SU-DHL-6 (cell line): Measurements from ENCODE around the gene ZFX.

Experiments
- H2AFZ ChIP-seq: fragments of 200-600 bp; sonication (generic); 2 replicates; pipeline ENCODE4 v1.6.1; 2014; ENCODE audit warnings: low read depth, mild to moderate bottlenecking, moderate library complexity, mixed read lengths, antibody characterized with exemption, low read length; ENCODE audit not compliant: severe bottlenecking
- H3F3A ChIP-seq: fragments of 200-600 bp; shearing (Covaris generic); 2 replicates; pipeline ENCODE4 v1.6.0; 2016; ENCODE audit warnings: antibody characterized with exemption, mild to moderate bottlenecking; ENCODE audit not compliant: insufficient read depth
- H3K27ac ChIP-seq: fragments of 200-600 bp; sonication (generic); 2 replicates; pipeline ENCODE4 v1.5.1; 2016; ENCODE audit warnings: low read depth, mild to moderate bottlenecking, low read length, moderate library complexity, mixed read lengths
- H3K27me3 ChIP-seq: fragments of 200-600 bp; sonication (generic), shearing (Covaris generic); 2 replicates; pipeline ENCODE4 v1.6.0; 2014; ENCODE audit warnings: mild to moderate bottlenecking, low read length
- H3K36me3 ChIP-seq: fragments of 200-600 bp; sonication (generic); 2 replicates; pipeline ENCODE4 v1.6.1; 2014; ENCODE audit warnings: mild to moderate bottlenecking, low read length, mixed read lengths
- H3K4me2 ChIP-seq: fragments of 300-600, 200-600 bp; shearing (Covaris generic), sonication (generic); 2 replicates; pipeline ENCODE4 v1.6.0; 2014; ENCODE audit warnings: low read length, low read depth, mild to moderate bottlenecking; ENCODE audit not compliant: poor library complexity, severe bottlenecking
- H3K4me3 ChIP-seq: fragments of 200-600 bp; sonication (generic); 2 replicates; pipeline ENCODE4 v1.5.1; 2014; ENCODE audit warnings: antibody characterized with exemption, low read length, mild to moderate bottlenecking, mixed read lengths; ENCODE audit not compliant: insufficient read depth, poor library complexity, severe bottlenecking
- H3K79me2 ChIP-seq: fragments of 200-600 bp; sonication (generic); 2 replicates; pipeline ENCODE4 v1.6.1; 2014; ENCODE audit warnings: mild to moderate bottlenecking, low read length, moderate library complexity; ENCODE audit not compliant: insufficient read depth
- H3K9ac ChIP-seq: fragments of 200-600 bp; sonication (generic); 2 replicates; pipeline ENCODE4 v1.7.0; 2014; ENCODE audit warnings: mild to moderate bottlenecking, low read length
- H3K9me2 ChIP-seq: fragments of 200-600 bp; sonication (generic); replicated peaks from 2 replicates; pipeline ENCODE4 v1.6.1; 2014; ENCODE audit warnings: low read length; ENCODE audit not compliant: insufficient read depth
- H3K9me3 ChIP-seq: fragments of 200-600 bp; sonication (generic); 2 replicates; pipeline ENCODE4 v1.6.1; 2014; ENCODE audit warnings: low read length, mixed read lengths; ENCODE audit not compliant: insufficient read depth
- H4K20me1 ChIP-seq: fragments of 200-600 bp; sonication (generic); 2 replicates; pipeline ENCODE4 v1.6.1; 2014; ENCODE audit warnings: low read depth, mild to moderate bottlenecking, antibody characterized with exemption, low read length, moderate library complexity, mixed read lengths
- EZH2phosphoT487 ChIP-seq: fragments of 200-600 bp; sonication (generic), shearing (Covaris generic); conservative IDR thresholded peaks from 2 replicates; pipeline ENCODE4 v1.6.1; 2018; ENCODE audit warnings: mild to moderate bottlenecking, antibody characterized with exemption, low read length, moderate library complexity, mixed read lengths
- TF ChIP-seq, protein P1 (sequence below): fragments of 200-600 bp; sonication (generic); IDR thresholded peaks from one replicate; pipeline ENCODE4 v1.5.1; 2017; ENCODE audit warnings: antibody characterized with exemption, mild to moderate bottlenecking, low read length, moderate library complexity; ENCODE audit not compliant: insufficient read depth, poor library complexity, severe bottlenecking

Gene ZFX

DNA sequence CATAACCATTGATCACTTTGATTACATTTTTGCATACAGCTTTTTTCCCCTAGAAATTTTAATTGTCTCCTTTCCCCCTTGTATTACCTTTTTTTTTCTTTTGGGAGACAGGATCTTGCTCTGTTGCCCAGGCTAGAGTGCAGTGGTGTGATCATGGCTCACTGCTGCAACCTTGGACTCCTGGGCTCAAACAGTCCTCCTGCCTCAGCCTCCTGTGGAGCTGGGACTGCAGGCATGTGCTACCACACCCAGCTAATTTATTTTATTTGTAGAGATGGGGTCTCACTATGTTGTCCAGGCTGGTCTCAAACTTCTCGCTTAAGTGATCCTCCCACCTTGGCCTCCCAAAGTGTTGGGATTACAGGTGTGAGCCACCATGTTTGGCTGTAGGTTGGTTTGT is 47.0 kb downstream of the ZFX start:
- no peak overlapping the region for H2AFZ ChIP-seq
- H3K9me2 ChIP-seq, result no peaks in the 10 kb centered on the region
- no peaks in the 10 kb centered on the region for H3K9me3 ChIP-seq
- no peaks in the 10 kb centered on the region for H3K27me3 ChIP-seq
- no peak overlapping the region for H3K4me2 ChIP-seq
- H3K4me3 ChIP-seq, result no peak overlapping the region
- H3K79me2 ChIP-seq, result peaks cover 81% of the 10 kb centered on the region
- no peak for TF ChIP-seq EZH2phosphoT487
- TF ChIP-seq, protein P1, sequence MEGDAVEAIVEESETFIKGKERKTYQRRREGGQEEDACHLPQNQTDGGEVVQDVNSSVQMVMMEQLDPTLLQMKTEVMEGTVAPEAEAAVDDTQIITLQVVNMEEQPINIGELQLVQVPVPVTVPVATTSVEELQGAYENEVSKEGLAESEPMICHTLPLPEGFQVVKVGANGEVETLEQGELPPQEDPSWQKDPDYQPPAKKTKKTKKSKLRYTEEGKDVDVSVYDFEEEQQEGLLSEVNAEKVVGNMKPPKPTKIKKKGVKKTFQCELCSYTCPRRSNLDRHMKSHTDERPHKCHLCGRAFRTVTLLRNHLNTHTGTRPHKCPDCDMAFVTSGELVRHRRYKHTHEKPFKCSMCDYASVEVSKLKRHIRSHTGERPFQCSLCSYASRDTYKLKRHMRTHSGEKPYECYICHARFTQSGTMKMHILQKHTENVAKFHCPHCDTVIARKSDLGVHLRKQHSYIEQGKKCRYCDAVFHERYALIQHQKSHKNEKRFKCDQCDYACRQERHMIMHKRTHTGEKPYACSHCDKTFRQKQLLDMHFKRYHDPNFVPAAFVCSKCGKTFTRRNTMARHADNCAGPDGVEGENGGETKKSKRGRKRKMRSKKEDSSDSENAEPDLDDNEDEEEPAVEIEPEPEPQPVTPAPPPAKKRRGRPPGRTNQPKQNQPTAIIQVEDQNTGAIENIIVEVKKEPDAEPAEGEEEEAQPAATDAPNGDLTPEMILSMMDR, result no peak
- 0 out of 2 replicates have a peak, but pooled peaks cover 5% of the 10 kb centered on the region for H4K20me1 ChIP-seq
- H3F3A ChIP-seq, result no peaks in the 10 kb centered on the region
- H3K9ac ChIP-seq, result no peak overlapping the region
- no peak overlapping the region for H3K27ac ChIP-seq
- H3K36me3 ChIP-seq, result no peaks in the 10 kb centered on the region; the same call in 1 of the 2 replicates

DNA sequence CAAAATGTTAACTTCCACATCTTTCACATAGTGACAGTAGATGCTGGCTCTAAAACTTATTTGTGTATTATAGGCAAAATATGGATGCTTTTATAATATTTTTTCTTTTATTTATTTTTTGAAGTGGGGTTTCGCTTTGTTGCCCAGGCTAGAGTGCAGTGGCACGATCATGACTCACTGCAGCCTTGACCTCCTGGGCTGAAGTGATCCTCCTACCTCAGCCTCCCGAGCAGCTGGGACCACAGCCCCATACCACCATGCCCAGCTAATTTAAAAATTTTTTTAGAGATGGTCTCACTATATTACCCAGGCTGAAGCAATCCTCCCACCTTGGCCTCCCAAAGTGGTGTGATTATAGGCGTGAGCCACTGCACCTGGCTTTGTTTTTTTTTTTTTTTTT is 48.6 kb downstream of the ZFX start:
- H4K20me1 ChIP-seq, result 0 out of 2 replicates have a peak, but pooled peaks cover 5% of the 10 kb centered on the region
- H2AFZ ChIP-seq, result no peak overlapping the region
- no peak overlapping the region for H3K4me3 ChIP-seq
- no peaks in the 10 kb centered on the region for H3K9me2 ChIP-seq
- no peaks in the 10 kb centered on the region for H3F3A ChIP-seq
- no peak overlapping the region for H3K27ac ChIP-seq
- no peaks in the 10 kb centered on the region for H3K27me3 ChIP-seq
- H3K79me2 ChIP-seq, result peaks cover 80% of the 10 kb centered on the region
- H3K9me3 ChIP-seq, result no peaks in the 10 kb centered on the region
- H3K4me2 ChIP-seq, result no peak overlapping the region
- no peak overlapping the region for H3K9ac ChIP-seq
- no peaks in the 10 kb centered on the region; the same call in 1 of the 2 replicates for H3K36me3 ChIP-seq
- no peak for TF ChIP-seq EZH2phosphoT487
- TF ChIP-seq, protein P1, result no peak

DNA sequence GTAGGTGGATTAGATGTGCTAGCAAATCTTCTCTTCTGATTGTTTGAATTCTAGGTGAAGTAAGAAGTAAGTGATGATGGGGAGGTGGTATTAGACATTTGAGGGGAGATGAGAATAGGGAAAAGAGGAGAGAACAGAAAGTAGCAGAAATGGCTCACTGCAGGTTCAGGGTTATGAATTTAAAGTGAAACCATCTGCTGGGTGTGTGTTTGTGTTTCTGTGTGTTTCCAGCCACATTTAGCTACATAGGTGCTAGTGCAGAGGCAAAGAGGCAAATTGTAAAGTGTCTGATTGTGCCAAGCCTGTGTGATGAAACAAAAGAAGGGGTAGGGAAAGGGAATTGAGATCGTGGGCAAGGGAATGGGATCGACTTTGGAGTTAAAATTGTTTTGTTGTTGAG is 50.6 kb downstream of the ZFX start:
- Histone ChIP-seq H3K79me2 (peaks cover 83% of the 10 kb centered on the region), H3K9ac (no peak overlapping the region), H3K27ac (no peak overlapping the region), H3K27me3 (no peaks in the 10 kb centered on the region), H4K20me1 (0 out of 2 replicates have a peak, but pooled peaks cover 5% of the 10 kb centered on the region), H3K9me3 (no peaks in the 10 kb centered on the region), H3K4me3 (no peak overlapping the region), H3K36me3 (no peaks in the 10 kb centered on the region; the same call in 1 of the 2 replicates), H3F3A (no peaks in the 10 kb centered on the region), H2AFZ (no peak overlapping the region), H3K9me2 (no peaks in the 10 kb centered on the region), H3K4me2 (no peak overlapping the region)
- TF ChIP-seq, protein P1, result no peak
- no peak for TF ChIP-seq EZH2phosphoT487
